ENCODE results near the gene CBX7.

CBX7 gene

GRCh38 chr22:39123751-39124581, 28.5 kb downstream of the CBX7 start:
- DNase-seq (ENCODE audit: low read depth in 2 of 2), result no peak

- DNase-seq (ENCODE audit: low read depth in 2 of 2), result no peak
Measured at GRCh38 chr22:39122772-39123470, 29.6 kb downstream of the CBX7 start.

GRCh38 chr22:39120983-39121382, 31.5 kb downstream of the CBX7 start:
- DNase-seq (ENCODE audit: low read depth in 2 of 2), result no peak

- DNase-seq (ENCODE audit: low read depth in 2 of 2), result peak; percentile 55 to 71
Measured at GRCh38 chr22:39117585-39118191, 34.8 kb downstream of the CBX7 start.

GRCh38 chr22:39115977-39116621, 36.4 kb downstream of the CBX7 start:
- no peak for DNase-seq (ENCODE audit: low read depth in 2 of 2)

GRCh38 chr22:39115570-39115969, 36.9 kb downstream of the CBX7 start:
- DNase-seq (ENCODE audit: low read depth in 2 of 2), result no peak

GRCh38 chr22:39114112-39114511, 38.4 kb downstream of the CBX7 start:
- DNase-seq (ENCODE audit: low read depth in 2 of 2), result no peak

- no peak for DNase-seq (ENCODE audit: low read depth in 2 of 2)
Measured at GRCh38 chr22:39110631-39111561, 41.6 kb downstream of the CBX7 start.

- no peak for DNase-seq (ENCODE audit: low read depth in 2 of 2)
Measured at GRCh38 chr22:39109361-39109760, 43.1 kb downstream of the CBX7 start.

- no peak for DNase-seq (ENCODE audit: low read depth in 2 of 2)
Measured at GRCh38 chr22:39108487-39108886, 44.0 kb downstream of the CBX7 start.

GRCh38 chr22:39106326-39106725, 46.2 kb downstream of the CBX7 start:
- DNase-seq (ENCODE audit: low read depth in 2 of 2), result no peak

- no peak for DNase-seq (ENCODE audit: low read depth in 2 of 2)
Measured at GRCh38 chr22:39103431-39103830, 49.0 kb downstream of the CBX7 start.

GRCh38 chr22:39101226-39101625, 51.3 kb downstream of the CBX7 start:
- DNase-seq (ENCODE audit: low read depth in 2 of 2), result no peak

GRCh38 chr22:39098576-39098975, 53.9 kb downstream of the CBX7 start:
- DNase-seq (ENCODE audit: low read depth in 2 of 2), result no peak

GRCh38 chr22:39098026-39098425, 54.5 kb downstream of the CBX7 start:
- DNase-seq (ENCODE audit: low read depth in 2 of 2), result no peak

GRCh38 chr22:39097098-39098020, 55.1 kb downstream of the CBX7 start, which contains the start of gene APOBEC3H:
APOBEC3H (plus strand) TSS chr22:39097244; CDS start chr22:39100279, 3,035 bp downstream.
- no peak for DNase-seq (ENCODE audit: low read depth in 2 of 2)

- DNase-seq (ENCODE audit: low read depth in 2 of 2), result no peak
Measured at GRCh38 chr22:39095971-39096370, 56.5 kb downstream of the CBX7 start.

- DNase-seq (ENCODE audit: low read depth in 2 of 2), result no peak
Measured at GRCh38 chr22:39094717-39095389, 57.6 kb downstream of the CBX7 start.

- DNase-seq (ENCODE audit: low read depth in 2 of 2), result no peak
Measured at GRCh38 chr22:39092111-39092862, 60.2 kb downstream of the CBX7 start.
